Islet of Langerhans (tissue), 1 donor: ENCODE results near the gene FAM177B.
"Not testable (repeated sequence)": the region's sequence is repeated elsewhere in the genome, so short reads cannot be mapped to it uniquely, and the experiment has no call there.

Experiments
- FAIRE-seq: peaks from one replicate; lab custom pipeline; 2011; peaks lifted over from hg19 to GRCh38; lab: Jason Lieb, UNC

FAM177B gene

DNA sequence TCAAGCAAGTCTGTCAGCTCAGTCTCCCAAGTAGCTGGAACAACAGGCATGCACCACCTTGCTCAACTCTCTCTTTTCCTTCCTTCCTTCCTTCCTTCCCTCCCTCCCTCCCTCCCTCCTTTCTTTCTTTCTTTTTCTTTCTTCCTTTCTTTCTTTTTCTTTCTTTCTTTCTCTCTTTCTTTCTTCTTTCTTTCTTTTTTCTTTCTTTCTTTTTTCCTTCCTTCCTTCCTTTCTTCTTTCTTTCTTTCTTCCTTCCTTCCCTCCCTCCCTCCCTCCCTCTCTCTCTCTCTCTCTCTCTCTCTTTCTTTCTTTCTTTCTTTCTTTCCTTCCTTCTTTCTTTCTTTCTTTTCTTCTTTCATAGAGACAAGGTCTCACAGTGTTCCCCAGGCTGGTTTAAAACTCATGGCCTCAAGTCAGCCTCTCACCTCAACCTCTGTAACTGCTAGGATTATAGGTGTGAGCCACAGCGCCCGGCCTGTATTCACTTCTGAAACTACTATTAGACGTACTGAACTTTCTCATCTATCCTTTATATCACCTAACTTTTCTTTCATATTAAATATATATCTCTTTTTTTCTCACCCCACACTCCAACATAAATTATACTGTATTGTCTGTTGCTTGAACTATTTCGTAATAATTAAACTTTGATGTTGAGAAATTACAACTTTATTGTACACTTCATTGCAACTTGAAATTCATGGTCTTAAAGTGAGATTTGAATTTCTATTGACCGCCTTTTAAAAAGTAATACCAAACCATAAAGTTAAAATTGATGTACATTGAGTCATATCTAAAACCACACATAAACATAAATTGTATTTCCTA lies 4.8 kb downstream of the FAM177B start:
- FAIRE-seq, result peak; percentile 95

DNA sequence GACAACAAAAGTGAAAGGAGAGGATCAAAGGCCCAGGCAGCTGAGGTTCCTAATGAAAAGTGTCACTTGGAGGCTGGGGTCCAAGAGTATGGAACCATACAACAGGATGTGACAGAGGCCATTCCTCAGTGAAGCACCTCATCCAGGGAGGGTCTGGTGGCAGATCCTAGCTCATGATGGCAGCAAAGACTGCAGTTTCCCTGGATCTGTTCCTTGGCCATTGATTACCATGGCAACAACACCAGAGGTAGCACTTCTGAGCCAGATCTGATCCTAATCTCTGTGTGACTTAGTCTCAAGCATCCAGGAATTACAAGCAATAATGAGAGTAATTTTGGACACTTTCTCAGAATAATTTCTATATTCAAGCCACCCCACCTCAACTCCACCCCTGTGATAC lies 12.9 kb downstream of the FAM177B start:
- no peak for FAIRE-seq

DNA sequence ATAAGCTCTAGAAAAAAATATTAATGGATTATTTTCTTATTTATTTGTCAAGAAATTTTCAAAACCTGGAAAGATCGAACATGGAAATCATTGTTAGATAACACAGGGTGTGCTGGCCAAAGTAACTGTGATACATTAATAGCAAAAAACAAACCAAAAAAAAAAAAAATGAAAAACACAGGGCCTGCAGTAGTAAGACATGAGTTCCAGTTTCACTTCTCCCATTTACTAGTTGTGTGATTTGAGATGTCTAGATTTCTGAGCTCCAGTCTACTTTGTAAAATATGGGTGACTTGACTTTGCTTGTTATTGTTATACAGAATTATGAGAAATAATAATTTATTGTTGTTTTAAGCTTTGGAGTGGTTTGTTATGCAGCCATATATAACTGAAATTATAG lies 13.6 kb downstream of the FAM177B start:
- no peak for FAIRE-seq

DNA sequence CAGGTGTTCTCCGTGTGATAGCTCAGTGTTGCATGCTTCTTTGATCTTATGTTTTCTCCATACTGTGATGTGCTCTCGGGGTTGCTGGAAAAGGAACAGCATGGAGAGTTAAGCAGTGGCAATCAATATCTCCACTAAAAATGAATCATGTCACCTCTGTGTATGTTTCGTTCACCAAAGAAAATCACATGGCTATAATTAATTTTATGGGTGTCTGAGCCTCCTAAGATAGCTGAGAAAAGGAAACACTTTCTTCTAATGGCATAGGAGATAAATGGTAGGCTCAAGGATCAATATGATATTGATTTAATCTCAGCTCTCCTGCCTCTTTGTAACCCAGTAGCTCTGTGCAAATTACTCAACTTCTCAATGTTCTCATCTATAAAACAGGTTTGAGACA lies 14.3 kb downstream of the FAM177B start:
- no peak for FAIRE-seq

DNA sequence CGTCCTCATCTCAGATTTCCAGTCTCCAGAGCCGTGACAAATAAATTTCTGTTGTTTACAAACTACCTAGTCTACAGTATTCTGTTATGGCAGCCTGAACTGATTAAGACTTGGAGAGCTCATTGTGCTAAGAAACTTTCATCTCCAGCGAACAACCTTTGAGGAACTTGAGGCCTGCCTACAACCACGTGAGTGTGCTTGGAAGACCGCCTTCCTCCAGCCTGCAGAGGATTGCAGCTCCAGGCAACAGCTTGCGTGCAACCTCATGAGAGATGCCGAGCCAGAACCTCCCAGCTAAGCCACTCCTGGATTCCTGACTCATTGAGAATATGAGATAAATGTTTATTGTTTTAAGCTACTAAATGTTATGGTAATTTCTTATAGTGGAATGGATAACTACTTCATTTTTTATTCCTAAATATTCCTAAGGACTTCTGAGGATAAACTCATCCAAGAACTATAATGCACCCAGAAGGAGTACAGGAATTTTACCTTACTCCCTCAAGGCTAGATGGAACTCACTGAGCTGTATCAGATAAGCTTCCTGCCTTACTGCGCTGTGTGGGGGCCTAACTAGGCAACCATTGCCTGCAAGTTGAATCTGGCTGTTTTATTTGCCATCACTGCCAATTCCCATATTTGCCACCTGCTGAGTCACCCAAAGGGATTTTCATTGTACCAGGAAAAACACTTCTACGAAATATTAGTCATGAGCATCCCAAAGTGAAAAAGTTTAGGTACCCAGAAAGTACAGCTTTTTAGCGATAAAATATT lies 17.6 kb downstream of the FAM177B start:
- no peak for FAIRE-seq

DNA sequence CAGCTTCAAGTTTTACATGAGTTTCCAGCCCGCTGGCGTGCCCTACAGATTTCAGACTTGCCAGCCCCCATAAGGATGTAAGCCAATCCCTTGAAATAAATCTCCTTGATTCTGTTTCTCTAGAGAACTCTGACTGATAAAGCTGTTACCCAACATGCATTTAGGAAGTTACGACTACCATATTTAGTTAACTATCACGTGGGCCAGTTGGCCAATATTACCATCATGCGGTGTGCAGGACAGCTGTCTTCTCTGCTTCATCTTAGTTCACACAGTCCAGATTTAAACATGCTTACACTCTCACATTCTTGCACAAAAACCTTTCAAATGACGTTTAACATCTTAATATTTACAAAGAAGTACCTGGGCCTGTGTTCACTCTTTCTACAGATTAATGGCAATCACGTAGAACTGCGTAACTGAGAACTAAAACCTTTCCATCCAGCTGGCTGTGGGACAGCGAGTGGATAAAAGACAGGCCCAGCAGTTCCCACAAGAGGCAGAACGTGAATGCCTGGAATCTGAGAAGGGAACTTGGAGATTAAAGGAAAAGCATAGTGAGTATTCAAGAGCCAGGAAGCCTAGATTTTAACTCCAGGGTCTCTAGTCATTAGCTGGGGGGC lies 20.8 kb downstream of the FAM177B start:
- FAIRE-seq, result no peak

DNA sequence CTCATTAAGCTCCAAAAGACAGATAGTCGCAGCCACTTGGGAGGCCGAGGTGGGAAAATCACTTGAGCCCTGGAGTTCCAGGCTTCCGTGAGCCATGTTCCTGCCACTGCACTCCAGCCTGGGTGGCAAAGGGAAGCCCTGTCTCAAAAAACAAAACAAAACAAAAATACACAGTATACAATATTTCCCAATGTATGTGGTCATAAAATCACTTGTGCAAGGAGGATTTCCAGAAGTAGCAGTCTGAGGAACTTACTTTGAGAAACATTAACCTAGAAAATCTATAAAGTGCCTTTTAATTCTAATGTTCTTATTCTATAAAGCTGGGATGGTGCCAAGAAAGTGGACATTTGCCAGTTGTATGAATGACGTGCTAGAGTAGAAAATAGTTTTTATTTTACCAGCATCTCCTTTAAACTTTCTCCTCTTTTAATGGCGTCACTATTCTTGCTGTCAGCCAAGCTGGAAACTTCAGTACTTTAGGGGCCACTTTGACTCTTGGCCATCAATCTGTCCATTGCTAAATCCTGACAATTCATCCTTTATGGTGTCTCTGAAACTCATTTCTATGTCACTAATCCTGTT lies 22.5 kb downstream of the FAM177B start:
- FAIRE-seq, result no peak

DNA sequence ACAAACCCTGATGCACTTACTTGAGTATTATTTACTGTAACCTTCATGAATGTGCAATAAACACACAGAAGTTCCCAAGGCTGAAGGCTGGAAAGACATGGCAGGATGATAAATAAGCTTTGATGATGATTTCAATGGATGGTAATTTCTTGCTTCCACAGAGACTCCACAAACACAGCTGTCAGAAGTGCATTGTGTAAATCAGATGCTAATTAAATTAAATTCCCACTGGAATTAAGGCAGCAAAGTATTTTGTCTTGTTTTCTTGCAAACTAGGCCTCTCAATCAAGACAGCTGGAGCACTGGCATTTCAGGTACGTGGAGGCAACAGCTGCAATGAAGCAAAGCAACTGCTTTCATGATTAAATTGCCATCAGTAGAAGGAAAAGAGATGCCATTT lies 24.1 kb downstream of the FAM177B start:
- no peak for FAIRE-seq

DNA sequence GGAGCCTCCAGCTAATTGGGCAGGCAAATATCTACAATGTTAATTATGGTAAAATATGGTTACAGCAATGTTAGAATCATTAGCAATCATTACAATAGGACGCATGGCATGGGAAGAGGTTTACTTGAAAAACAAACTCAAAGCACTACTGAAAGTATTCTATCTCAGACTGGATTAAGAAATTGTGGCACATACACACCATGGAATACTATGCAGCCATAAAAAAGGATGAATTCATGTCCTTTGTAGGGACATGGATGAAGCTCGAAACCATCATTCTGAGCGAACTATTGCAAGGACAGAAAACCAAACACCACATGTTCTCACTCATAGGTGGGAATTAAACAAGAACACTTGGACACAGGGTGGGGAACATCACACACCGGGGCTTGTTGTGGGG lies 25.2 kb downstream of the FAM177B start:
- FAIRE-seq, result not testable (repeated sequence)

DNA sequence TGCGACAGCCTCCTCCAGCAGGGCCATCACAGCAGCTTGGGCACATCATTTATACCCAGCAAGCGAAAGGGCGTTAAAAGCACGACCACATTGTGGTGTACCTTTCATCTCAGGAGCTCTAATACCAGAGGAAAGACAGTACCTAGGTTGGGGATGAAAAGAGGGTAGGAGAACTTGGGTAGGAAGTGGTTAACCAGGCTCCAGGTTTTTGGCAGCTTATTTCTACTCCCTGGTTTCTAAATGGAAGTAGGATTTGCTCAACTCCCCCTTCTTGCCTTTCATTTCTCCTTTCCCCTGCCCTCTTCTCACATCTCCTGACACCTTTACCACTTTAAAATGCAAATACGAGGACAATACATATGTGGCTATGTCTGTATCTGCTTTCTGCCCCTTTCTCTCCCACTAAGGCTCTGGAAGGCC lies 30.2 kb downstream of the FAM177B start:
- no peak for FAIRE-seq

DNA sequence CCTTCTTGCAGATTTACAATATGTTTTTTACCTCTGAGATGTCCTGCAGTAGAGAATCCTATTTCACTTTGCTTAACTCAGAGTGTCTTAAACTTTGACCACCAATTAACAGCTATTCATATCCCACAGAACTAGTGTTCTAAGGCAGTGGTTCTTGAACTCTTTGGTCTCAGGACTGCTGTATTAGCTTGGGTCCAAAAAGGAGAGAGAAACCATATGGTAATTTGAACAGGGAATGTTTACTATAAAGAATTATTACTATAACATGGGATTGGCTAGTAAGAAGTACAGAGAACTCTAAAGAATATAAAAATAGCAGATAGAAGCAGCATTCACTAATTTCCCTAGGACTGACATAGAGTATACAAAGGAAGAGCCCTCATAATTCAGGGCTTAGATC lies 31.6 kb downstream of the FAM177B start:
- no peak for FAIRE-seq

DNA sequence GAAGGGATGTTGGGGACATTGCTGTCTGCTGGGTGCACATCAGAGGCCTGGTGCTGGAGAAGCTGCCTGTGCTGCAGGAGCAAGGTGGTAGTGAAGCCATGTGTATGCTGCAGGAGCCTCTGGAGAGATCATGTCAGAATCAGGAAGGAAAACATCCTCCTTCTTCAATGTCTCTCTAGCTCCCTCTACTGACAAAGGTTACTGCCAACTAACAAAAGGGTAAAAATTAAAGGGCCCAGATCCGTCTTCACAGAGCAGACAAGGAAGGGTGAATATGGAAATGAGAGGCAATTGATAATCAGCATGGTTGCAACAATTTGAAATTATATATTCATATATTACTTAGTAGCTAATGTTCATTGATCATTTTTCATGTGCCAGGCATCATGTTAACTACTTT lies 32.2 kb downstream of the FAM177B start:
- no peak for FAIRE-seq

DNA sequence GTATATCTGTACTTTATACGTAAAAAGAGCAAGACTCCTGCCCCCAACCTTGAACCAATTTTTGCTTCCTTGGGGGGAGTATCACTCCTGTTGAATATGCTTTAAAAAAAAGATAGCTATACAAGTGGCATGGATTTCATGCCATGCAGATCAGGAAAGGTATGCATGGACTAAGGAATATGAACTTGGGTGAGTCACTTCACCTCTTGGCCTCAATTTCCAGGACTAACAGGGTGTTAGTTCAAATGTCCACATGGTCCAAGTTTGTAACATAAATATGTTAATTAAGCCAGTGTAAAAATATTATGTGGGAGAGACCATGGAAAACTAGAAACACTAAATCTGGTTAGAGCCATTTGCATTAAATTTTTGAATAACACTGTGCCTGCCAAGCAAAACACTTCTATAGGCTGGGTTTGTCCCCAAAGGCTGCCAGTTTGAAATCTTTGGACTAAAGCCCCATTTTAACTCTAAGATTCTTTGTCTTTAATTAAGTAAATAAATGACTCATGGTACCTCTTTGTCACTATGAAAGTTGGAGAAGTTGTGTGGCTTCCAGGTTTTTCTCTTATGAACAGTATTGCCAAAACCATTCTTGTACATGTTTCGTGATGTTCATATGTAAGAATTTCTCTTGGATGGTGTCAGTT lies 33.1 kb downstream of the FAM177B start:
- no peak for FAIRE-seq

DNA sequence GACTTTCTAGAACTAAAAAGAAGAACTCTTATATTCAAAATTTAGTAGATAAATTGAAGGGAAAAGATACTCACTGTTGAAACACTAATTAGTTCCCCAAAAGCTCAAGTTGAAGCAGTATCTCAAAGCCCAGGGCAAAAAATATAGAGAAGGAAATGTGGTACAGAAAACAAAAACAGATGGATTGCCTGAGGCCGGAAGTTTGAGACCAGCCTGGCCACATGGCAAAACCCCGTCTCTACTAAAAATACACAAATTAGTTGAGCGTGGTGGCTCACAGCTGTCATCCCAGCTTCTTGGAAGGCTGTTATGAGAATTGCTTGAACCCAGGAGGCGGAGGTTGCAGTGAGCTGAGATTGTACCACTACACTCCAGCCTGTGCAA lies 36.0 kb downstream of the FAM177B start:
- FAIRE-seq, result no peak

DNA sequence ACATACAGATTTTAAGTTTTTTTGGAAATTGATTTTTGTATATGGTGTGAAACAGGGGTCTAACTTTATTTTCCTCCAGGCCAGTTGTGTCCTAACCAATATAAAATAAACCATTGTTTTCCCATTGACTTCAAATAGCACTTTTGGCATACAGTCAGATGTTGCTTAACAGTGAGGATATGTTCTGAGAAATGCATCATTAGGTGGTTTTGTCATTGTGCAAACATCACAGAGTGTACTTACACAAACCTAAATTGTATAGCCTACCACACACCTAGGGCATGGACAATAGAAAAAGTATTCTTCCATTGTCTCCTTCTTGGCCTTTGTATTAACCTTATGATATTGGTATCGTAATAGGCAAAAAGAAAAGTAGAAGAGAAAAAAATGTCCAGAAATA lies 40.5 kb downstream of the FAM177B start:
- no peak for FAIRE-seq

DNA sequence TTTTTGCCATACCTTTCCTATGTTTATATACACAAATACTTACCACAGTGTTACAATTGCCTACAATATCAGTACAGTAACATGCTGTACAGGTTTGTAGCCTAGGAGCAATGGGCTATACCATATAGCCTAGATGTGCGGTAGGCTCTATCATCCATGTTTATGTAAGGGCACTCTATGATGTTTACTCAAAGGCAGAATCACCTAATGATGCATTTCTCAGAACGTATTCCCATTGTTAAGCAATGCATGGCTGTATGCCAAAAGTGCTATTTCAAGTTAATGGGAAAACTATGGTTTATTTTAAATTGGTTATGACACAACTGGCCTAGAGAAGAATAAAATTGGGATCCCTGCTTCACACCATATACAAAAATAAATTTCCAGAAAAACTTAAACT lies 41.0 kb downstream of the FAM177B start:
- FAIRE-seq, result peak; percentile 41

DNA sequence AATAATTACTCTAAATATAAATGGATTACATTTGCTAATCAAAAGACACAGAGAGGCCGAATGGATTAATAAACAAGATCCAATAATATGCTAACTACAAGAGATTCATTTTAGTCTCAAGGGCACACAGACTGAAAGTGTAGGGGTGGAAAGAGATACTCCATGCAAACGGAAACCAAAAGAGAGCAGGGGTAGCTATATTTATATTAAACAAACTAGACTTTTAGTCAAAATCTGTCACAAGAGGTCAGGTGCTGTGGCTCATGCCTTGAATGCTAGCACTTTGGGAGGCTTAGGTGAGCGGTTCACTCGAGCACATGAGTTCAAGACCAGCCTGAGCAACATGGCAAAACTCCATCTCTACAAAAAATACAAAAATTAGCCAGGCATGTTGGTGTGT lies 44.2 kb downstream of the FAM177B start:
- FAIRE-seq, result no peak

DNA sequence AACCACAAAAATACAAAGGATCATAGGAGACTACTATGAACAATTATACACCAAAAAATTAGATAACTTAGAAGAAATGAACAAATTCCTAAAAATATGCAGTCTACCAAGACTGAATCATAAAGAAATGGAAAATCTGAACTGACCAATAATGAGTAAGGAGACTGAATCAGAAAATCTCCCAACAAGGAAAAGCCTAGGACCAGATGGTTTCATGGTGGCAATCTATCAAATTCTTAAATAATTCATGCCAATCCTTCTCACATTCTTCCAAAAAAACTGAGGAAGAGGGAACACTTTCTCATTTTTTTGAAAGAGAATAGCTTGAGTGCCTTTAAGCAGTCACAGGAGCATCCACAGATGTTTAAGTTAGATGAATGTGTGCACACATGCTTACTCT lies 46.0 kb downstream of the FAM177B start:
- no peak for FAIRE-seq

DNA sequence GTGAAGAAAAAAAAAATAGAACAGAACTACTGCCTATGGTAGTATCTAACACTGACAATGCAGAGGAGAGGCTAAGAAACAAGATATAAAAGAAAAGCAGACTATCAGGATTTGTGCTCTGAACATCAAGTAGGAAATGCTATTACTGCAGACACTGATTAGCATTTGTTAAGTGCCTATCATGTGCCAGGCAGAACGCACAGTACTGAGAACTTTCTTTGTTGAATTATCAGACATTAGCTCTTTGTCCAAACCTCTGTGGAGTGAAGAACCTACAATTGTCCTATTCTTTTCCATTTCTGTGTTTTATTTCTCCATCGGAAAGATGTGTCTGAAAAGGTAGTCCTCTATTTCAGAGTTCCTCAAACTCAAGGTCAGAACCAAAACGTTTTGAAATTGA lies 47.4 kb downstream of the FAM177B start:
- peak; percentile 24 for FAIRE-seq

DNA sequence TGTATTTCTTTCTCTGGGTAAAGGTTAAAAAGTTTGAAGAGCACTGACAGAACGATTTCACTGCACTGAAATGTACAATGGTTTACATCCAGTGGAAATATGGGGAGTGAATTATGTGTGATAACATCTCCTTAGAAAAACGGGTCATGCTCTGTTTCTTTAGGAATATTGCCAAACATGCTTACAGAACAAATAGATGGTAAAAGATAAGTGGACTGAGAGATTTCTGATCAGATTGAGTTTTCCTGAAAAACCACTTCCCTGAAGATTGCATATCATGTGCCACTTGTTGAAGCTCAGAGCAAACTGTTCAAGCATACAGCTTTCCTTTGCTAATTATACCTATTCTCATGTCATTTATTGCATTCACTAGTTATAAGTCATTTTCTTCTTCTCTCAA lies 47.9 kb downstream of the FAM177B start:
- no peak for FAIRE-seq

DNA sequence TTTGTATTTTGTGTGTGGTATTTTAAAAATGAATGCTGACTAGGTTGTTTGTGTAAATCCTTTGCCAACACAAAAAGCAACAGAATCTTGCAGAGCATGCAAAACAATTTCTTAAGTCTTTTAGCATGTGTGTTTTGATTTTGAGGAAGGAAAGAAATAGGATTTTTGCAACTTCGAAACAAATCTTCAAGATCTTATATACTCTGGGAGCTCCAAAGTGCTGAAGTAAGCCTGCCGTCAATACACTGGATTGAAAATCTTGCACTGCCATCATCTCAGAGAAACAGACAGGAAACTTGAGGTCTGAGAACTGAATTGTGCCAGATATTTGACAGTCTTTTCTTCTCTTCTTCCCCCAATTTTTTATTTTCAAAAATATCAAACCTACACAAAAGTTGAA lies 48.5 kb downstream of the FAM177B start:
- no peak for FAIRE-seq

DNA sequence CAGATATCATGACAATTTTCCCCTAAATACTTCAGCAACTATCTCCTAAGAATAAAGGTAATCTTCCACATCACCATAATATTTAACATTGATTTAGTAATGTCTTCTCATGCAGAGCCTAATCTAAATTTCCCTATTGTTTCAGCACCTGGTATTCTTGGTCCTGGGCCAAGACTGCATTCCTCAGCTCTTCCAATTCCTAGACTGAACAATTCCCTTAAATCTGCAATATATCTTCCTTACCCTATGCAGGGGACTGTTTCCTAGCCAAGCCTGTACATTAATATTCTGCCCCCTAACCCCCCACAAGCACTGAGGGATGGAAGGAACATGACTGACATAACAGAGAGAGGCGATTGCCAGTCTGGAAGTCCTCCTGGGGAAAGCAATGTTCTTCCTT lies 49.1 kb downstream of the FAM177B start:
- no peak for FAIRE-seq

DNA sequence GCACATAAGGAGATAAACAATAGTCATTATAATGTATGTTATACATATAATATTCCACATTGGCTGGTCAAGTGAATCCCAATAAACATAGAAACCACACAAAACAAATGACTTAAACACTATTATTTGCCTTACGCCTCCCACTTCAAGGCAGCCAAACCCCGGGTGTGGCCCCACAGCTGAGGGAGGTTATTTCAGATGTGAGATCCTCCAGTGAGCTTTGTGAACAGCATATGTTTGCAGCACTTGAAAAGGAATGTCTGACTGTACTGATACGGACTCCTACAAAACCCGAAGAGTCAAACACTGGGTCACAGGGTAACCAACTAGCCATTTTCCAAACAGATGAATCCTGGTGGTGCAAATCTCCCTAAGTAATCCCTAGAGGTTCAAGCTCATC lies 50.7 kb downstream of the FAM177B start:
- FAIRE-seq, result no peak
